ENCODE measurements around the gene CFAP74. TPM values are rescaled to one million over a fixed set of nuclear protein-coding genes. Genes with fewer than 3 reads are reported as not detected.

CFAP74 gene
- total RNA-seq, 1 experiment from 2014 or later: not detected

GRCh38 chr1:1917995-1918900 lies 85.3 kb downstream of the CFAP74 start:
- DNase-seq (ENCODE audit: low spot score): no peak

GRCh38 chr1:1917304-1917976 lies 86.1 kb downstream of the CFAP74 start:
- no peak for DNase-seq (ENCODE audit: low spot score)

GRCh38 chr1:1916851-1917251 lies 86.7 kb downstream of the CFAP74 start:
- no peak for DNase-seq (ENCODE audit: low spot score)

- no peak for DNase-seq (ENCODE audit: low spot score)
Observed at GRCh38 chr1:1915911-1916840, 87.4 kb downstream of the CFAP74 start.

GRCh38 chr1:1914971-1915692 lies 88.5 kb downstream of the CFAP74 start, which contains the start of gene CALML6:
Gene CALML6, plus strand, starts transcription at chr1:1915260. Its CDS starts 21 bp downstream, at chr1:1915281.
- DNase-seq (ENCODE audit: low spot score): no peak

GRCh38 chr1:1914101-1914970 lies 89.2 kb downstream of the CFAP74 start:
- DNase-seq (ENCODE audit: low spot score): no peak

- no peak for DNase-seq (ENCODE audit: low spot score)
Observed at GRCh38 chr1:1911350-1912041, 92.1 kb downstream of the CFAP74 start.

- DNase-seq (ENCODE audit: low spot score): no peak
Observed at GRCh38 chr1:1910651-1911331, 92.8 kb downstream of the CFAP74 start.

GRCh38 chr1:1910033-1910465 lies 93.5 kb downstream of the CFAP74 start:
- no peak for DNase-seq (ENCODE audit: low spot score)

GRCh38 chr1:1908506-1908791 lies 95.1 kb downstream of the CFAP74 start:
- DNase-seq (ENCODE audit: low spot score): no peak

- DNase-seq (ENCODE audit: low spot score): no peak
Observed at GRCh38 chr1:1907098-1907736, 96.4 kb downstream of the CFAP74 start.

- peak; percentile 65 for DNase-seq (ENCODE audit: low spot score)
Observed at GRCh38 chr1:1906185-1907097, 97.1 kb downstream of the CFAP74 start.

GRCh38 chr1:1903224-1903623 lies 100.4 kb downstream of the CFAP74 start:
- DNase-seq (ENCODE audit: low spot score): no peak

GRCh38 chr1:1901641-1902294 lies 101.8 kb downstream of the CFAP74 start:
- no peak for DNase-seq (ENCODE audit: low spot score)

- DNase-seq (ENCODE audit: low spot score): no peak
Observed at GRCh38 chr1:1900883-1901640, 102.5 kb downstream of the CFAP74 start.

GRCh38 chr1:1899967-1900327 lies 103.6 kb downstream of the CFAP74 start:
- DNase-seq (ENCODE audit: low spot score): no peak

Data from A172 (cell line).